Thyroid gland (tissue), 4 donors: ENCODE data around the gene TBC1D2B.

ENCODE experiments used
- POLR2A ChIP-seq, 2 donors: fragments of 450-650 bp; IDR thresholded peaks; one replicate each; pipeline ENCODE4 v1.6.1; 2017; ENCODE audit warnings: antibody characterized with exemption in 2 of 2, mild to moderate bottlenecking in 2 of 2, moderate library complexity in 1 of 2
- TF ChIP-seq, protein P1 (sequence below), 6 experiments: fragments of 200-600 bp in 3 of 6; fragments of 450-650 bp in 3 of 6; sonication (generic) in 3 of 6; IDR thresholded peaks; one replicate each; pipeline ENCODE4 v1.5.1; 2016 to 2019; ENCODE audit warnings: antibody characterized with exemption in 6 of 6, mild to moderate bottlenecking in 2 of 6, inconsistent platforms in 1 of 6, moderate library complexity in 1 of 6

DNA sequence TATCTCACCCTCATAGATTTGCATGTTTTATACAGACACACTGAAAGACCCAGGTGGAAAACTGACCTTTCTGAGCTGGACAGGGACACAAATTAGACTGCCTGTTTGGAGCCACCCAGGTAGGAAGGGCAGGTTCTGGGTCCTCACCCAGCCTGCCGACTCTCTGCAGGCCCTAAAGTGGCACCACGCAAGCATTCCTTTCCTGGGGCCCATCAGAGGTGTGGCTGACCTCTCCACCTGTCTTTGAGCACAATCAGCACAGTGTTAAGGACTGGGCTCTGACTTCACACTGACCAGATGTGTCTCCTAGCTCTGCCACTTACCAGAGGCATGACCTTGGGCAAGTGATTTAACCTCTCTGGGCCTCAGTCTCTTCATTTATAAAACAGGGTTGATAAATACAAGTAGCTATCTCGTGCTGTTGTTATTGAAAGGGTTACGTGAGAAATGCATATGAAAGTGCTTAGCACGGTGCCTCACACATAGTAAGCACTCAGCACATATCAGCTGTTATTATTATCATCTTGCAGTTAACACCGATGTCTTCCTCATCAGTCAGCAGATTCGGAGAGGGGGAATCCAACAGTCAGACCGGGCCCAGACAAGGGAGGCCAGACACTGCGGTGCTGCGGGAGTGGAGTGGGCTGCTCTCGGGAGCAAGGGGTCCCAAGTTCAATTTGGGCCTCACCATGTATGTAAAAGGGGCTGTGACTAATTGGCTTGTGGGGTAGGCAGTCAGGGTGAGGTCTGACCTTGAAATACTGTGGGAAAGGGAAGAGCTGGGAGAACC lies 2.0 kb upstream of the TBC1D2B start:
- TF ChIP-seq, protein P1, sequence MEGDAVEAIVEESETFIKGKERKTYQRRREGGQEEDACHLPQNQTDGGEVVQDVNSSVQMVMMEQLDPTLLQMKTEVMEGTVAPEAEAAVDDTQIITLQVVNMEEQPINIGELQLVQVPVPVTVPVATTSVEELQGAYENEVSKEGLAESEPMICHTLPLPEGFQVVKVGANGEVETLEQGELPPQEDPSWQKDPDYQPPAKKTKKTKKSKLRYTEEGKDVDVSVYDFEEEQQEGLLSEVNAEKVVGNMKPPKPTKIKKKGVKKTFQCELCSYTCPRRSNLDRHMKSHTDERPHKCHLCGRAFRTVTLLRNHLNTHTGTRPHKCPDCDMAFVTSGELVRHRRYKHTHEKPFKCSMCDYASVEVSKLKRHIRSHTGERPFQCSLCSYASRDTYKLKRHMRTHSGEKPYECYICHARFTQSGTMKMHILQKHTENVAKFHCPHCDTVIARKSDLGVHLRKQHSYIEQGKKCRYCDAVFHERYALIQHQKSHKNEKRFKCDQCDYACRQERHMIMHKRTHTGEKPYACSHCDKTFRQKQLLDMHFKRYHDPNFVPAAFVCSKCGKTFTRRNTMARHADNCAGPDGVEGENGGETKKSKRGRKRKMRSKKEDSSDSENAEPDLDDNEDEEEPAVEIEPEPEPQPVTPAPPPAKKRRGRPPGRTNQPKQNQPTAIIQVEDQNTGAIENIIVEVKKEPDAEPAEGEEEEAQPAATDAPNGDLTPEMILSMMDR (IDR thresholded peaks at IDR 0.05), result no peak
- no peak for TF ChIP-seq POLR2A (IDR thresholded peaks at IDR 0.05)
